PC-3 (cell line): ENCODE results near the gene CRTC3. TPM values are rescaled to one million over a fixed set of nuclear protein-coding genes. Genes with fewer than 3 reads are reported as not detected.
A peak's percentile ranks its signal among the peaks of the same experiment; 100 is the strongest.

Source experiments
- ATAC-seq: fragments of 200-7000 bp; cut with Tn5 transposase; 2 replicates; pipeline ENCODE4 v1.9.1; 2020; ENCODE audit warnings: mild to moderate bottlenecking, moderate library complexity
- BruUV-seq: library from RNA; stranded (reverse); fragments of 400-500 nt; replicated peaks from 2 replicates; lab custom pipeline; 2021; lab: Mats Ljungman, UMichigan
- CTCF ChIA-PET: fragments of 300-600 bp; sonication (Branson Sonifier 250); formaldehyde crosslinking; loops from one replicate; lab custom pipeline; 2022; ENCODE audit warnings: antibody characterized with exemption; lab: Charles Lee
- POLR2A ChIA-PET: fragments of 300-600 bp; sonication (Branson Sonifier 250); formaldehyde crosslinking; loops from one replicate; lab custom pipeline; 2022; ENCODE audit warnings: antibody characterized with exemption; ENCODE audit not compliant: unreplicated experiment; lab: Charles Lee
- DNase-seq: peaks from one replicate; pipeline ENCODE4 v3.0.0-alpha.2; 2015
- H2AFZ ChIP-seq: fragments of 300-600 bp; sonication (generic); 2 replicates; pipeline ENCODE4 v1.6.0; 2016; ENCODE audit warnings: antibody characterized with exemption, low read length
- H3F3A ChIP-seq: fragments of 300-600 bp; sonication (generic); one replicate; pipeline ENCODE4 v1.6.0; 2017; ENCODE audit warnings: antibody characterized with exemption, low read length, control low read depth, mild to moderate bottlenecking; ENCODE audit not compliant: unreplicated experiment
- H3K27ac ChIP-seq: fragments of 300-600 bp; sonication (generic); 2 replicates; pipeline ENCODE4 v1.5.1; 2016; ENCODE audit warnings: mild to moderate bottlenecking, low read length
- H3K27me3 ChIP-seq: fragments of 300-600 bp; sonication (generic); 2 replicates; pipeline ENCODE4 v1.6.1; 2016; ENCODE audit warnings: low read length, mixed read lengths
- H3K36me3 ChIP-seq: fragments of 300-600 bp; sonication (generic); 2 replicates; pipeline ENCODE4 v1.6.1; 2016; ENCODE audit warnings: low read depth, mixed run types, low read length, mixed read lengths
- H3K4me1 ChIP-seq: fragments of 300-600 bp; sonication (generic); 2 replicates; pipeline ENCODE4 v1.5.1; 2016; ENCODE audit warnings: low read length; ENCODE audit not compliant: insufficient read depth
- H3K4me2 ChIP-seq: fragments of 300-600 bp; sonication (generic); 2 replicates; pipeline ENCODE4 v1.6.0; 2016; ENCODE audit warnings: low read length
- H3K4me3 ChIP-seq: fragments of 300-600 bp; sonication (generic); 2 replicates; pipeline ENCODE4 v1.5.1; 2016; ENCODE audit warnings: mild to moderate bottlenecking, low read length, mixed read lengths
- H3K79me2 ChIP-seq: fragments of 300-600 bp; sonication (generic); 2 replicates; pipeline ENCODE4 v1.6.1; 2017; ENCODE audit warnings: low read length, mixed read lengths
- H3K9ac ChIP-seq: fragments of 300-600 bp; sonication (generic); 2 replicates; pipeline ENCODE4 v1.6.0; 2016; ENCODE audit warnings: mild to moderate bottlenecking, low read length
- H3K9me2 ChIP-seq: fragments of 300-600 bp; sonication (generic); replicated peaks from 2 replicates; pipeline ENCODE4 v1.6.1; 2016; ENCODE audit warnings: mixed run types, low read length, mixed read lengths
- H3K9me3 ChIP-seq: fragments of 300-600 bp; sonication (generic); 2 replicates; pipeline ENCODE4 v1.6.1; 2016; ENCODE audit warnings: low read length, mixed read lengths
- H4K20me1 ChIP-seq: fragments of 300-600 bp; sonication (generic); 2 replicates; pipeline ENCODE4 v1.6.1; 2016; ENCODE audit warnings: low read length, mixed read lengths
- EZH2 ChIP-seq: fragments of 300-600 bp; sonication (generic); IDR thresholded peaks from one replicate; pipeline ENCODE4 v1.6.1; 2017; ENCODE audit warnings: antibody characterized with exemption, mild to moderate bottlenecking, low read length; ENCODE audit not compliant: unreplicated experiment
- EZH2phosphoT487 ChIP-seq: fragments of 300-600 bp; sonication (generic); IDR thresholded peaks from 2 replicates; pipeline ENCODE4 v1.6.1; 2018; ENCODE audit warnings: mild to moderate bottlenecking, antibody characterized with exemption, low read length, borderline replicate concordance
- intact Hi-C: fragments of 100-400 bp; cut with micrococcal nuclease; formaldehyde crosslinking; loops from 2 replicates; pipeline ENCODE4 v1.9.0; 2023
- total RNA-seq: library from RNA; depleted of rRNA; stranded (reverse); fragments of >200 nt; gene quantifications from 2 replicates; pipeline ENCODE4 v1.2.3, GENCODE V29; 2014
- TF ChIP-seq, protein P1 (sequence below): fragments of 300-600 bp; sonication (generic); conservative IDR thresholded peaks from 2 replicates; pipeline ENCODE4 v1.5.1; 2017; ENCODE audit warnings: antibody characterized with exemption, low read depth, mild to moderate bottlenecking, low read length

Gene CRTC3
- total RNA-seq, 1 experiment from 2014 or later: 12.4 TPM

DNA sequence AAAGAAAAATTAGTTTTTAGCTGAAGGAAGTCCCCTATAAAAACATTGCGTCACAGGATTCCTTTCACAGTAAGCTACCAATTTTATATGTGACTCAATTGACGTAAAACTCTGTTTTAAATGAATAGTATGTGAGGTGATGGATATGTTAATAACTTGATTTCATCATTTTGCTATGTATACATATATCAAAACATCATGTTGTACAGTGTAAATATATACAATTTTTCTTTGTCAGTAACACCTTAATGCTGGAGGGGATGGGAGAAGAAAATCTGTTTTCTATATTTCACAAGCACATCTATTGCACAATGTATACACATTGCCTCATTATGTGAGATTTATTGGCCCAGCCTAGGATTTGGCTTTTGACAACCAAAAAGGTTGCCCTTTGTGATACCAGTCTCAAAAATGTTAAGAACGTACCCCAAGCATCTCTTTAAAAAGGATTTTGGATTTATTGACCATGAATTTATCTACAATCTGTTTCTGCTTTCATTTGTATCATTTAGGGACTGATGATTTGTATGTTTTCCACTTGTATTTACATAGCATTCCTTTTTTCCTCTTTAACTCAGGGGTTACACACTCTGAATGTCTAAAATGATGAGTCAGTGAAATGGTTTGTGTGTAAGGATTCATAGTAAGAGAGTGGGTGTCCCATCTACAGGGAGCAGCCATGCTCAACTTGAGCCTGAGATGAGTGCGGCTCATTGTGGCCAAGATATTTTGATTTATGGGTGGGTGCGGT, 62.6 kb downstream of the CRTC3 start:
- no TSS peak for BruUV-seq
- POLR2A ChIA-PET: no interaction called here
- Histone ChIP-seq H3K4me3 (no peak overlapping the region), H3K9ac (no peak overlapping the region), H3K27ac (peak overlapping the region; percentile 48), H3K9me3 (no peaks in the 10 kb centered on the region), H3K36me3 (no peaks in the 10 kb centered on the region), H3K4me1 (peaks cover 31% of the 10 kb centered on the region), H3F3A (no peaks in the 10 kb centered on the region), H3K9me2 (no peaks in the 10 kb centered on the region), H3K27me3 (no peaks in the 10 kb centered on the region), H3K79me2 (no peaks in the 10 kb centered on the region), H3K4me2 (peak overlapping the region; percentile 3; the same call in 1 of the 2 replicates), H2AFZ (no peak overlapping the region), H4K20me1 (no peaks in the 10 kb centered on the region)
- ATAC-seq: peak; percentile 63
- intact Hi-C loops: no loop called here
- TF ChIP-seq EZH2 (no peak), EZH2phosphoT487 (no peak)
- TF ChIP-seq, protein P1, sequence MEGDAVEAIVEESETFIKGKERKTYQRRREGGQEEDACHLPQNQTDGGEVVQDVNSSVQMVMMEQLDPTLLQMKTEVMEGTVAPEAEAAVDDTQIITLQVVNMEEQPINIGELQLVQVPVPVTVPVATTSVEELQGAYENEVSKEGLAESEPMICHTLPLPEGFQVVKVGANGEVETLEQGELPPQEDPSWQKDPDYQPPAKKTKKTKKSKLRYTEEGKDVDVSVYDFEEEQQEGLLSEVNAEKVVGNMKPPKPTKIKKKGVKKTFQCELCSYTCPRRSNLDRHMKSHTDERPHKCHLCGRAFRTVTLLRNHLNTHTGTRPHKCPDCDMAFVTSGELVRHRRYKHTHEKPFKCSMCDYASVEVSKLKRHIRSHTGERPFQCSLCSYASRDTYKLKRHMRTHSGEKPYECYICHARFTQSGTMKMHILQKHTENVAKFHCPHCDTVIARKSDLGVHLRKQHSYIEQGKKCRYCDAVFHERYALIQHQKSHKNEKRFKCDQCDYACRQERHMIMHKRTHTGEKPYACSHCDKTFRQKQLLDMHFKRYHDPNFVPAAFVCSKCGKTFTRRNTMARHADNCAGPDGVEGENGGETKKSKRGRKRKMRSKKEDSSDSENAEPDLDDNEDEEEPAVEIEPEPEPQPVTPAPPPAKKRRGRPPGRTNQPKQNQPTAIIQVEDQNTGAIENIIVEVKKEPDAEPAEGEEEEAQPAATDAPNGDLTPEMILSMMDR: no peak
- CTCF ChIA-PET: no interaction called here
- peak; percentile 63 for DNase-seq

DNA sequence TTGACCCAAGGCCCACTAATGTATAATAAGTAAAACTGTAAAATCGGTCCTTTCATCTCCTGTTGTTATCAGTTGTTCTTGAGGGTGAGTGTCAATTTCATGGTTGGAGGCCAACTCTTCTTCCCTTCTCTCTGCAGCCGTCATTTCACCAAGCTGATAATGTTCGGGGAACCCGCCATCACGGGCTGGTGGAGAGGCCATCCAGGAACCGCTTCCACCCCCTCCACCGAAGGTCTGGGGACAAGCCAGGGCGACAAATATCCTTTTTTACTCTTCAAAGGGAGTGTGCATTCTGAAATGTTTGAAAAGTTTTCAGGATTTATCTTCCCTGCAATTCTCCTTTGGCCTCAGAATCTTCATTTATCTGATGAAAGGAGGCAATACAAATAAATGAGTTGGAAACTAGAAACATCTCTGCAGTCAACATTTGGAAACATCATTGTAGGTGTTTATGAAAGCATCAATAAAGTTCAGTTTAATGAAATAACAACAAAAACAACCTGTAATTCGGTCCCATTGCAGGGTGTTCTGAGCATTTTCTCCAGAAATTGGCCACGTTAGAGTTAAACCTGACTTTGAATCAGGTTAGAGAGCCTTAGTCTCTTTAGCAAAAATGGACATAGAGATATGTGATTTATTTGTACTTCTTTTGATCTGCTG, 63.9 kb downstream of the CRTC3 start:
- Histone ChIP-seq H3K4me2 (peak overlapping the region; percentile 72), H3K79me2 (no peaks in the 10 kb centered on the region), H3K9me3 (no peaks in the 10 kb centered on the region), H3K27me3 (no peaks in the 10 kb centered on the region), H3F3A (no peaks in the 10 kb centered on the region), H3K4me1 (peaks cover 31% of the 10 kb centered on the region), H4K20me1 (no peaks in the 10 kb centered on the region), H3K27ac (peak overlapping the region; percentile 58), H3K36me3 (no peaks in the 10 kb centered on the region; the same call in 1 of the 2 replicates), H3K9me2 (no peaks in the 10 kb centered on the region), H2AFZ (no peak overlapping the region), H3K9ac (0 out of 2 replicates have a peak overlapping the region, but pooled peaks have one; percentile 25), H3K4me3 (no peak overlapping the region; the same call in 1 of the 2 replicates)
- BruUV-seq: no TSS peak
- ChIA-PET CTCF (no interaction called here), POLR2A (interaction anchor here (0.5 to 1.0 kb wide), 2 partner anchors 55 to 63 kb away, joined by 3 read pairs; no protein-coding TSS in a partner anchor)
- DNase-seq (no peak), ATAC-seq (no peak)
- intact Hi-C loops: loop anchor here (2.0 kb wide), 1 partner anchor 63 kb away; no protein-coding TSS in a partner anchor
- TF ChIP-seq EZH2: no peak
- TF ChIP-seq, protein P1: no peak
- TF ChIP-seq EZH2phosphoT487: no peak
